ENCODE measurements around the gene ADORA1.

DNA sequence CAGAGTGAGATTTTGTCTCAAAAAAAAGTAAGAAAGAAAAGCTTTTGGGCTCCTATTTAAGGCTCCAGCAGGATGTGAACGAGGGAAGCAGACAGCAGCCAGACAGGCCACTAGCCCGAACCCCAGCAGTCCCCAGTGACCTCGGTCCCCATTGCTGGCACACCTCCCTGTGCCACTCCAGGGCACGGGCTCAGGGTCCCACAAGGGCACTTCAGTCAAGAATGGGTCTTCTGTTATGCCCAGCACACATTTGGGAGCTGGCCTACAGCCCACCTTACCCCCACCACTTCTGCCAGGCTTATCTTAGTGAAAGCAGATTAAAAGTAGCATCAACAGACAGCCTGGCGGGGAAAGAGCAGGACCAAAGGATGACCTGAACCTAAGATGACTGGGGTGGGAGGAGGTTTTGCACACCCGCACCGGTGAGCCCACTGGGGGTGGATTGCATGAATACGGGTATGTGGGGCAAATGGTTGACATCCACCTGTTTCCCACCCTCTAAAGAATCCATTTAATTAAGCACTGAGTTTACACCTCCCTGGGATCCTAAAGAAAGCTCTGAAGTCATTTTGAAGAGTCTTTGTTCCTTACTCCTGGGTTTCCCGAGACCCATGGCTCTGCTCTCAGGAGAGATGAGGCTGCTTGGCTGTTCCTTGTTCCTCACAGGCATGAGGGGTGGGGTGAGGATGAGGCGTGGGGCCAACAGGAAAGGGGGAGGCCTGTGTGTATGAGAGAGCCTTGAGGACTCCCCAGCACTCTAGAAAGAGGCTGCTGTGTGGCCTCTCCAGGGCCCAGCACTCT lies 54.3 kb downstream of the ADORA1 start:
- TF ChIP-seq JUND (IDR thresholded peaks at IDR 0.05) (no peak), EGR1 (IDR thresholded peaks at IDR 0.05; ENCODE audit: low read depth in 2 of 2) (no peak), FOXA1 (IDR thresholded peaks at IDR 0.05) (no peak), RAD21 (IDR thresholded peaks at IDR 0.05) (no peak), HNF4G (IDR thresholded peaks at IDR 0.05) (no peak), NR2F2 (IDR thresholded peaks at IDR 0.05) (no peak)
- TF ChIP-seq, protein P1, sequence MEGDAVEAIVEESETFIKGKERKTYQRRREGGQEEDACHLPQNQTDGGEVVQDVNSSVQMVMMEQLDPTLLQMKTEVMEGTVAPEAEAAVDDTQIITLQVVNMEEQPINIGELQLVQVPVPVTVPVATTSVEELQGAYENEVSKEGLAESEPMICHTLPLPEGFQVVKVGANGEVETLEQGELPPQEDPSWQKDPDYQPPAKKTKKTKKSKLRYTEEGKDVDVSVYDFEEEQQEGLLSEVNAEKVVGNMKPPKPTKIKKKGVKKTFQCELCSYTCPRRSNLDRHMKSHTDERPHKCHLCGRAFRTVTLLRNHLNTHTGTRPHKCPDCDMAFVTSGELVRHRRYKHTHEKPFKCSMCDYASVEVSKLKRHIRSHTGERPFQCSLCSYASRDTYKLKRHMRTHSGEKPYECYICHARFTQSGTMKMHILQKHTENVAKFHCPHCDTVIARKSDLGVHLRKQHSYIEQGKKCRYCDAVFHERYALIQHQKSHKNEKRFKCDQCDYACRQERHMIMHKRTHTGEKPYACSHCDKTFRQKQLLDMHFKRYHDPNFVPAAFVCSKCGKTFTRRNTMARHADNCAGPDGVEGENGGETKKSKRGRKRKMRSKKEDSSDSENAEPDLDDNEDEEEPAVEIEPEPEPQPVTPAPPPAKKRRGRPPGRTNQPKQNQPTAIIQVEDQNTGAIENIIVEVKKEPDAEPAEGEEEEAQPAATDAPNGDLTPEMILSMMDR (IDR thresholded peaks at IDR 0.05; ENCODE audit: low read depth, low read length, missing input control): no peak
- TF ChIP-seq, protein P2, sequence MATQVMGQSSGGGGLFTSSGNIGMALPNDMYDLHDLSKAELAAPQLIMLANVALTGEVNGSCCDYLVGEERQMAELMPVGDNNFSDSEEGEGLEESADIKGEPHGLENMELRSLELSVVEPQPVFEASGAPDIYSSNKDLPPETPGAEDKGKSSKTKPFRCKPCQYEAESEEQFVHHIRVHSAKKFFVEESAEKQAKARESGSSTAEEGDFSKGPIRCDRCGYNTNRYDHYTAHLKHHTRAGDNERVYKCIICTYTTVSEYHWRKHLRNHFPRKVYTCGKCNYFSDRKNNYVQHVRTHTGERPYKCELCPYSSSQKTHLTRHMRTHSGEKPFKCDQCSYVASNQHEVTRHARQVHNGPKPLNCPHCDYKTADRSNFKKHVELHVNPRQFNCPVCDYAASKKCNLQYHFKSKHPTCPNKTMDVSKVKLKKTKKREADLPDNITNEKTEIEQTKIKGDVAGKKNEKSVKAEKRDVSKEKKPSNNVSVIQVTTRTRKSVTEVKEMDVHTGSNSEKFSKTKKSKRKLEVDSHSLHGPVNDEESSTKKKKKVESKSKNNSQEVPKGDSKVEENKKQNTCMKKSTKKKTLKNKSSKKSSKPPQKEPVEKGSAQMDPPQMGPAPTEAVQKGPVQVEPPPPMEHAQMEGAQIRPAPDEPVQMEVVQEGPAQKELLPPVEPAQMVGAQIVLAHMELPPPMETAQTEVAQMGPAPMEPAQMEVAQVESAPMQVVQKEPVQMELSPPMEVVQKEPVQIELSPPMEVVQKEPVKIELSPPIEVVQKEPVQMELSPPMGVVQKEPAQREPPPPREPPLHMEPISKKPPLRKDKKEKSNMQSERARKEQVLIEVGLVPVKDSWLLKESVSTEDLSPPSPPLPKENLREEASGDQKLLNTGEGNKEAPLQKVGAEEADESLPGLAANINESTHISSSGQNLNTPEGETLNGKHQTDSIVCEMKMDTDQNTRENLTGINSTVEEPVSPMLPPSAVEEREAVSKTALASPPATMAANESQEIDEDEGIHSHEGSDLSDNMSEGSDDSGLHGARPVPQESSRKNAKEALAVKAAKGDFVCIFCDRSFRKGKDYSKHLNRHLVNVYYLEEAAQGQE (IDR thresholded peaks at IDR 0.05): no peak
